CD4-positive, alpha-beta T cell (primary cell): Measurements from ENCODE around the gene NATD1. TPM values are rescaled to one million over a fixed set of nuclear protein-coding genes. Genes with fewer than 3 reads are reported as not detected.

Experiments
- ATAC-seq: fragments of 200-7000 bp; cut with Tn5 transposase; one replicate; pipeline ENCODE4 v1.10.0; 2022; ENCODE audit warnings: mild to moderate bottlenecking; ENCODE audit not compliant: poor library complexity
- CTCF ChIA-PET: fragments of 350-600 bp; sonication (Branson Sonifier 250); formaldehyde crosslinking; loops from one replicate; lab custom pipeline; 2021; ENCODE audit warnings: antibody characterized with exemption, inconsistent platforms; lab: Charles Lee
- POLR2A ChIA-PET: fragments of 350-600 bp; sonication (Branson Sonifier 250); formaldehyde crosslinking; loops from one replicate; lab custom pipeline; 2021; ENCODE audit warnings: antibody characterized with exemption, inconsistent platforms; lab: Charles Lee
- DNase-seq, 14 experiments: peaks; one replicate each; pipeline ENCODE4 v3.0.0-alpha.2; 2013 to 2020; ENCODE audit warnings: mixed read lengths in 2 of 14
- H3K27ac ChIP-seq, 2 donors: one replicate each; pipeline versions ENCODE4 v1.5.1 to v1.7.0; 2013; ENCODE audit warnings: low read length in 2 of 2, low read depth in 1 of 2, mild to moderate bottlenecking in 1 of 2
- H3K27me3 ChIP-seq, 2 experiments: 1 replicate in 1 of 2; 2 replicates in 1 of 2; pipeline versions ENCODE4 v1.6.1 to v1.7.0; 2013; ENCODE audit warnings: low read length in 2 of 2, control low read depth in 1 of 2, mild to moderate bottlenecking in 1 of 2, moderate library complexity in 1 of 2; ENCODE audit not compliant: insufficient read depth in 2 of 2, control insufficient read depth in 1 of 2
- H3K36me3 ChIP-seq: one replicate; pipeline ENCODE4 v1.6.1; 2013; ENCODE audit warnings: low read length, control low read depth; ENCODE audit not compliant: insufficient read depth
- H3K4me1 ChIP-seq: one replicate; pipeline ENCODE4 v1.6.1; 2013; ENCODE audit warnings: low read length, control low read depth; ENCODE audit not compliant: insufficient read depth
- H3K4me3 ChIP-seq: one replicate; pipeline ENCODE4 v1.5.1; 2013; ENCODE audit warnings: mild to moderate bottlenecking, low read length, moderate library complexity
- H3K9me3 ChIP-seq, 2 experiments: 1 replicate in 1 of 2; 2 replicates in 1 of 2; pipeline versions ENCODE4 v1.6.1 to v1.7.0; 2013; ENCODE audit warnings: low read length in 2 of 2, mild to moderate bottlenecking in 2 of 2, control low read depth in 1 of 2, moderate library complexity in 1 of 2; ENCODE audit not compliant: control insufficient read depth in 1 of 2, insufficient read depth in 1 of 2
- H3K27ac Mint-ChIP-seq: one replicate; pipeline ENCODE4 v1.8.0; 2020; ENCODE audit warnings: mixed read lengths
- H3K27me3 Mint-ChIP-seq: one replicate; pipeline ENCODE4 v1.8.0; 2021; ENCODE audit warnings: mixed read lengths
- H3K36me3 Mint-ChIP-seq: one replicate; pipeline ENCODE4 v1.8.0; 2021; ENCODE audit warnings: low read depth, mixed read lengths
- H3K4me1 Mint-ChIP-seq: one replicate; pipeline ENCODE4 v1.8.0; 2021; ENCODE audit warnings: low read depth, mixed read lengths
- H3K4me3 Mint-ChIP-seq: one replicate; pipeline ENCODE4 v1.8.0; 2020; ENCODE audit warnings: mild to moderate bottlenecking, mixed read lengths
- H3K9me3 Mint-ChIP-seq: one replicate; pipeline ENCODE4 v1.8.0; 2020; ENCODE audit warnings: mixed read lengths
- CTCF ChIP-seq: fragments of 200-600 bp; IDR thresholded peaks from one replicate; pipeline ENCODE4 v1.8.0; 2022; ENCODE audit warnings: antibody characterized with exemption, mild to moderate bottlenecking
- intact Hi-C, 2 experiments: fragments of 100-400 bp; cut with DNase I in 1 of 2; cut with micrococcal nuclease in 1 of 2; formaldehyde crosslinking; loops; one replicate each; pipeline versions ENCODE4 v1.15.1 to v1.9.0; 2023 to 2025; cut with DNase I, micrococcal nuclease
- total RNA-seq, 174 experiments: library from RNA in 2 of 174; stranded (reverse) in 2 of 174; gene quantifications; one replicate each; pipeline ENCODE4 v1.2.3 and lab custom pipeline; 2021 to 2026

The NATD1 gene
- total RNA-seq, 2 experiments from 2014 or later = 5.9 to 6.1 TPM

- Mint-ChIP-seq H3K27ac (no peak overlapping the region), H3K27me3 (no peaks in the 10 kb centered on the region), H3K4me1 (peaks cover 28% of the 10 kb centered on the region), H3K36me3 (no peaks in the 10 kb centered on the region), H3K9me3 (no peaks in the 10 kb centered on the region), H3K4me3 (no peak overlapping the region)
- Histone ChIP-seq H3K27ac (no peak overlapping the region), H3K27me3 (no peaks in the 10 kb centered on the region), H3K4me3 (no peak overlapping the region), H3K4me1 (peaks cover 19% of the 10 kb centered on the region), H3K9me3 (no peaks in the 10 kb centered on the region), H3K36me3 (no peaks in the 10 kb centered on the region)
- TF ChIP-seq CTCF = no peak
- CTCF ChIA-PET = no interaction called here
- DNase-seq (no peak), ATAC-seq (no peak)
- POLR2A ChIA-PET = no interaction called here
- intact Hi-C loops = no loop called here
Measured at GRCh38 chr17:21247552-21248258, 5.5 kb downstream of the NATD1 start.

- Mint-ChIP-seq H3K9me3 (no peaks in the 10 kb centered on the region), H3K36me3 (no peaks in the 10 kb centered on the region), H3K4me3 (no peak overlapping the region), H3K27me3 (no peaks in the 10 kb centered on the region), H3K4me1 (peaks cover 19% of the 10 kb centered on the region), H3K27ac (no peak overlapping the region)
- Histone ChIP-seq H3K9me3 (no peaks in the 10 kb centered on the region), H3K4me1 (peaks cover 9% of the 10 kb centered on the region), H3K27ac (no peak overlapping the region), H3K36me3 (peaks cover under 1% of the 10 kb centered on the region), H3K27me3 (no peaks in the 10 kb centered on the region), H3K4me3 (no peak overlapping the region)
- CTCF ChIA-PET = no interaction called here
- intact Hi-C loops = no loop called here
- POLR2A ChIA-PET = no interaction called here
- DNase-seq (no peak), ATAC-seq (no peak)
- no peak for TF ChIP-seq CTCF
Measured at GRCh38 chr17:21246698-21247097, 6.5 kb downstream of the NATD1 start.

- H3K4me3 ChIP-seq = no peak overlapping the region
- DNase-seq (no peak), ATAC-seq (no peak)
- no peaks in the 10 kb centered on the region for H3K27me3 ChIP-seq
- Mint-ChIP-seq H3K4me1 (peaks cover 10% of the 10 kb centered on the region), H3K4me3 (no peak overlapping the region), H3K27me3 (no peaks in the 10 kb centered on the region), H3K27ac (no peak overlapping the region), H3K9me3 (no peaks in the 10 kb centered on the region), H3K36me3 (no peaks in the 10 kb centered on the region)
- peaks cover 2% of the 10 kb centered on the region for H3K36me3 ChIP-seq
- H3K27ac ChIP-seq = no peak overlapping the region
- peaks cover 3% of the 10 kb centered on the region for H3K4me1 ChIP-seq
- intact Hi-C loops = no loop called here
- no peak for TF ChIP-seq CTCF
- no peaks in the 10 kb centered on the region for H3K9me3 ChIP-seq
- CTCF ChIA-PET = no interaction called here
- POLR2A ChIA-PET = no interaction called here
Measured at GRCh38 chr17:21245639-21246084, 7.5 kb downstream of the NATD1 start.
